Stimulated activated naive B cell treated with anti-CD40 and anti-IgM and Interleukin-4, amounts not matched to agents 10 μg/mL and 1 μg/mL and 100 μg/mL, for 72 hours (primary cell): ENCODE results near the gene TMBIM1.
A peak's percentile ranks its signal among the peaks of the same experiment; 100 is the strongest.
"Not testable (repeated sequence)": the region's sequence is repeated elsewhere in the genome, so short reads cannot be mapped to it uniquely, and the experiment has no call there.

Source experiments
- ATAC-seq, 2 donors: fragments of 150-1000 bp; cut with Tn5 transposase; replicated peaks; 2 replicates each; pipeline ENCODE4 v1.10.0; 2021; ENCODE audit warnings: moderate library complexity in 1 of 2
- DNase-seq: peaks from one replicate; pipeline ENCODE4 v3.0.0; 2021
- H3K27ac Mint-ChIP-seq: one replicate; pipeline ENCODE4 v1.8.0; 2022; ENCODE audit warnings: mild to moderate bottlenecking, mixed read lengths
- H3K27me3 Mint-ChIP-seq, 2 donors: one replicate each; pipeline ENCODE4 v1.8.0; 2022; ENCODE audit warnings: mixed read lengths in 2 of 2
- H3K36me3 Mint-ChIP-seq, 2 donors: one replicate each; pipeline ENCODE4 v1.8.0; 2022; ENCODE audit warnings: mixed read lengths in 2 of 2, mild to moderate bottlenecking in 1 of 2
- H3K4me1 Mint-ChIP-seq, 2 donors: one replicate each; pipeline ENCODE4 v1.8.0; 2022; ENCODE audit warnings: mixed read lengths in 2 of 2, mild to moderate bottlenecking in 1 of 2
- H3K4me3 Mint-ChIP-seq, 2 donors: one replicate each; pipeline ENCODE4 v1.8.0; 2022; ENCODE audit warnings: mild to moderate bottlenecking in 2 of 2, mixed read lengths in 2 of 2, moderate library complexity in 1 of 2
- H3K9me3 Mint-ChIP-seq, 2 donors: one replicate each; pipeline ENCODE4 v1.8.0; 2022; ENCODE audit warnings: mixed read lengths in 2 of 2, mild to moderate bottlenecking in 1 of 2

The TMBIM1 gene

GRCh38 chr2:218325566-218326160, 33.4 kb upstream of the TMBIM1 start:
- no peak overlapping the region for H3K4me3 Mint-ChIP-seq
- peaks cover 52 to 58% of the 10 kb centered on the region in 2 donors for H3K4me1 Mint-ChIP-seq
- ATAC-seq (no peak), DNase-seq (no peak)
- H3K27ac Mint-ChIP-seq, result no peak overlapping the region
- H3K27me3 Mint-ChIP-seq, result peaks cover 14 to 20% of the 10 kb centered on the region in 2 donors
- no peaks in the 10 kb centered on the region for H3K36me3 Mint-ChIP-seq
- H3K9me3 Mint-ChIP-seq, result no peaks in the 10 kb centered on the region

- H3K4me1 Mint-ChIP-seq, result peaks cover 44 to 50% of the 10 kb centered on the region in 2 donors
- H3K9me3 Mint-ChIP-seq, result no peaks in the 10 kb centered on the region
- H3K4me3 Mint-ChIP-seq, result peak overlapping the region; percentile 86 to 89
- H3K36me3 Mint-ChIP-seq, result no peaks in the 10 kb centered on the region
- peak overlapping the region; percentile 77 for H3K27ac Mint-ChIP-seq
- ATAC-seq (no peak), DNase-seq (no peak)
- H3K27me3 Mint-ChIP-seq, result peaks cover 14 to 20% of the 10 kb centered on the region in 2 donors
These were observed 31.5 kb upstream of the TMBIM1 start for GRCh38 chr2:218323526-218324472.

- ATAC-seq, result peak; percentile 71 to 79
- peak; percentile 39 for DNase-seq
- Mint-ChIP-seq H3K4me3 (peak overlapping the region; percentile 86 to 89), H3K27me3 (peaks cover 15 to 20% of the 10 kb centered on the region in 2 donors), H3K36me3 (no peaks in the 10 kb centered on the region), H3K9me3 (no peaks in the 10 kb centered on the region), H3K27ac (peak overlapping the region; percentile 79), H3K4me1 (peaks cover 37 to 43% of the 10 kb centered on the region in 2 donors)
These were observed 30.6 kb upstream of the TMBIM1 start for GRCh38 chr2:218322768-218323525.

- Mint-ChIP-seq H3K27ac (peak overlapping the region; percentile 10), H3K9me3 (no peaks in the 10 kb centered on the region), H3K4me1 (peaks cover 40 to 51% of the 10 kb centered on the region in 2 donors), H3K36me3 (no peaks in the 10 kb centered on the region), H3K27me3 (peaks cover 14 to 15% of the 10 kb centered on the region in 2 donors), H3K4me3 (no peak overlapping the region)
- DNase-seq, result no peak
- peak in 1 of 2 donors; percentile 24 for ATAC-seq
These were observed 28.5 kb upstream of the TMBIM1 start for GRCh38 chr2:218320704-218321336.

GRCh38 chr2:218319813-218320365, 27.6 kb upstream of the TMBIM1 start:
- ATAC-seq (no peak), DNase-seq (no peak)
- H3K4me3 Mint-ChIP-seq, result no peak overlapping the region
- peaks cover 40 to 51% of the 10 kb centered on the region in 2 donors for H3K4me1 Mint-ChIP-seq
- H3K36me3 Mint-ChIP-seq, result no peaks in the 10 kb centered on the region
- no peaks in the 10 kb centered on the region for H3K9me3 Mint-ChIP-seq
- no peak overlapping the region for H3K27ac Mint-ChIP-seq
- H3K27me3 Mint-ChIP-seq, result peaks cover 12% of the 10 kb centered on the region in 2 donors

- ATAC-seq, result no peak
- Mint-ChIP-seq H3K27ac (no peak overlapping the region), H3K4me1 (peaks cover 32 to 40% of the 10 kb centered on the region in 2 donors), H3K36me3 (no peaks in the 10 kb centered on the region), H3K4me3 (no peak overlapping the region), H3K27me3 (peaks cover 0 to 3% of the 10 kb centered on the region in 2 donors), H3K9me3 (no peaks in the 10 kb centered on the region)
- DNase-seq, result no peak
These were observed 25.9 kb upstream of the TMBIM1 start for GRCh38 chr2:218318241-218318640.

GRCh38 chr2:218317835-218318234, 25.5 kb upstream of the TMBIM1 start:
- Mint-ChIP-seq H3K27me3 (peaks cover 0 to 3% of the 10 kb centered on the region in 2 donors), H3K4me1 (peaks cover 32 to 40% of the 10 kb centered on the region in 2 donors), H3K4me3 (no peak overlapping the region), H3K36me3 (no peaks in the 10 kb centered on the region), H3K27ac (no peak overlapping the region), H3K9me3 (no peaks in the 10 kb centered on the region)
- DNase-seq, result no peak
- ATAC-seq, result no peak

- H3K4me1 Mint-ChIP-seq, result peaks cover 27 to 34% of the 10 kb centered on the region in 2 donors
These were observed 25.0 kb upstream of the TMBIM1 start for GRCh38 chr2:218317303-218317630.

GRCh38 chr2:218315397-218315796, 23.1 kb upstream of the TMBIM1 start:
- no peak overlapping the region for H3K27ac Mint-ChIP-seq
- no peak for ATAC-seq

More at GRCh38 chr2:218317303-218317630, 25.0 kb upstream of the TMBIM1 start:
- Mint-ChIP-seq H3K9me3 (no peaks in the 10 kb centered on the region), H3K4me3 (no peak overlapping the region), H3K27me3 (peaks cover 0 to 3% of the 10 kb centered on the region in 2 donors), H3K36me3 (no peaks in the 10 kb centered on the region), H3K27ac (no peak overlapping the region)
- DNase-seq (no peak), ATAC-seq (no peak)

GRCh38 chr2:218314764-218315163, 22.5 kb upstream of the TMBIM1 start:
- not testable (repeated sequence) for H3K4me1 Mint-ChIP-seq, DNase-seq, H3K27ac Mint-ChIP-seq, ATAC-seq, H3K27me3 Mint-ChIP-seq, H3K36me3 Mint-ChIP-seq, H3K9me3 Mint-ChIP-seq, H3K4me3 Mint-ChIP-seq

More at GRCh38 chr2:218315397-218315796, 23.1 kb upstream of the TMBIM1 start:
- Mint-ChIP-seq H3K9me3 (no peaks in the 10 kb centered on the region), H3K4me3 (no peak overlapping the region), H3K4me1 (peaks cover 14 to 16% of the 10 kb centered on the region in 2 donors), H3K27me3 (peaks cover 0 to 3% of the 10 kb centered on the region in 2 donors), H3K36me3 (no peaks in the 10 kb centered on the region)
- DNase-seq, result no peak

GRCh38 chr2:218313356-218313755, 21.1 kb upstream of the TMBIM1 start:
- Mint-ChIP-seq H3K27ac (no peak overlapping the region), H3K27me3 (peaks cover 0 to 3% of the 10 kb centered on the region in 2 donors), H3K4me3 (no peak overlapping the region), H3K36me3 (no peaks in the 10 kb centered on the region), H3K9me3 (no peaks in the 10 kb centered on the region), H3K4me1 (peaks cover 8% of the 10 kb centered on the region in 2 donors)
- no peak for ATAC-seq
- DNase-seq, result no peak

GRCh38 chr2:218312267-218312756, 20.0 kb upstream of the TMBIM1 start:
- no peaks in the 10 kb centered on the region for H3K27me3 Mint-ChIP-seq
- peaks cover 8% of the 10 kb centered on the region in 2 donors for H3K4me1 Mint-ChIP-seq
- H3K36me3 Mint-ChIP-seq, result no peaks in the 10 kb centered on the region
- DNase-seq, result no peak
- no peak overlapping the region for H3K27ac Mint-ChIP-seq
- no peak overlapping the region for H3K4me3 Mint-ChIP-seq
- no peaks in the 10 kb centered on the region for H3K9me3 Mint-ChIP-seq
- no peak for ATAC-seq

- DNase-seq, H3K4me1 Mint-ChIP-seq, H3K4me3 Mint-ChIP-seq, H3K36me3 Mint-ChIP-seq, H3K9me3 Mint-ChIP-seq, H3K27ac Mint-ChIP-seq, H3K27me3 Mint-ChIP-seq, ATAC-seq: not testable (repeated sequence)
These were observed 19.4 kb upstream of the TMBIM1 start for GRCh38 chr2:218311541-218312266.
